T-helper 1 cell treated with Interleukin-12 subunit alpha and Interleukin-12 subunit beta and Interleukin-4 antibody, amounts not matched to agents 30 ng/mL and 1 ng/mL, for 36 hours (primary cell): ENCODE measurements around the gene RHOJ. TPM values are rescaled to one million over a fixed set of nuclear protein-coding genes. Genes with fewer than 3 reads are reported as not detected.
"Not testable (repeated sequence)": the region's sequence is repeated elsewhere in the genome, so short reads cannot be mapped to it uniquely, and the experiment has no call there.

Source experiments
- intact Hi-C: fragments of 100-400 bp; cut with micrococcal nuclease; formaldehyde crosslinking; loops from one replicate; pipeline ENCODE4 v1.15.1; 2024
- total RNA-seq: library from RNA; stranded (reverse); gene quantifications from 2 replicates; pipeline ENCODE4 v1.2.3, GENCODE V29; 2022

Gene RHOJ
- total RNA-seq, 1 donor from 2014 or later: not detected

DNA sequence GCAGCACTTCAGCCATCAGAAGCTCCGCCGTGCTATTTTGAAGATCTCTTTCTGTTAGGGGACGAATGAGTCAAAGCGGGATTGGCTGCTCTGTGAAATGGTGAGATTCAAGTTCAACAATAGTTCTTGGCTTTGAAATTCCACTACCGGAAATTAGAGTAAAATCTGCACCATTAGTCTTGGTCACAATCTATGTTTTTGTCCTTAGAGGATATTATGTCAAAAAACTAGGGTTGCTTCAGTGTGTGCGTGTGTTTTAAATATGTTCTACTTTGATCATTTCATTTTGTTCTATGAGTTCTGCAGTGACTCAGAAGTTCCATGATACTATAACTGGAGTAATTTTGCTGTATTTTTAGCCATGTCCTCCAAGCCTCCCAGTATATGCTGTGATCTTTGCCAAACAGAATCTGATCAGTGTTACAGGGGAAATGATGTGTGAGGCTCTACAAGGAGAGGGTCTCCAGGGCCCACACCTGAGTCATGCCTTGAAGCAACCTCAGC lies 91.9 kb downstream of the RHOJ start:
- intact Hi-C loops: no loop called here

DNA sequence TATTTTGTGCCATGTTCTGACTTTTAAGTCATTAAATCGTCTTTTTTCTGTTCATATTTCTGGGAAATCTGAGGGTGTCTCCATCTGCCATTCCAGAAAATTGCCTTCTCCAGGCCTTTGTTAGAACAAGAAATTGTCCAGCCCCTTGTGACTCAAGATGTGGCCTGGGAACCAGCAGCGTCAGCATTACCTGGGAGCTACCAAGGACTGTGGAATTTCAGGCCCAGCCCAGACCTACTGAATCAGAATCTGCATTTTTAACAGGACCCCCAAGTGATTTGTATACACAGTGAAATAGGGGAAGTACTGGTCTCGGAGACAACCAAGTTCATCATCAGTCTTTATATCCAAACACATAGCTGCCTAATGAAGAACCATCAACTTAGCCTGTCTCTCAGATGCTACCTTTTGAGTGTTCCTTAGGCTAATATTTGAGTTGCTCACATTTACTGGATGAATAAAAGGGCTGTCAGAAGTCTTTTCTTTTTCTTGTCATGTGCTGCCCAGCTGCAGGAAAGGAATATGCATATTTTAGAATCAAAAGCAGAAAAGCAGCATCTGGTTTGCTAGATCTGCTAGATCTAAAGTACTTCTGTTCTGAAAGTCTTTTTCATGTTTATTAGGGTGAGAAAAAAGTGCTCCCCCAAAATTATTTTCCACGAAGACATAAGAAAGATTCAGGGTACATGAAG lies 93.3 kb downstream of the RHOJ start:
- intact Hi-C loops: no loop called here

DNA sequence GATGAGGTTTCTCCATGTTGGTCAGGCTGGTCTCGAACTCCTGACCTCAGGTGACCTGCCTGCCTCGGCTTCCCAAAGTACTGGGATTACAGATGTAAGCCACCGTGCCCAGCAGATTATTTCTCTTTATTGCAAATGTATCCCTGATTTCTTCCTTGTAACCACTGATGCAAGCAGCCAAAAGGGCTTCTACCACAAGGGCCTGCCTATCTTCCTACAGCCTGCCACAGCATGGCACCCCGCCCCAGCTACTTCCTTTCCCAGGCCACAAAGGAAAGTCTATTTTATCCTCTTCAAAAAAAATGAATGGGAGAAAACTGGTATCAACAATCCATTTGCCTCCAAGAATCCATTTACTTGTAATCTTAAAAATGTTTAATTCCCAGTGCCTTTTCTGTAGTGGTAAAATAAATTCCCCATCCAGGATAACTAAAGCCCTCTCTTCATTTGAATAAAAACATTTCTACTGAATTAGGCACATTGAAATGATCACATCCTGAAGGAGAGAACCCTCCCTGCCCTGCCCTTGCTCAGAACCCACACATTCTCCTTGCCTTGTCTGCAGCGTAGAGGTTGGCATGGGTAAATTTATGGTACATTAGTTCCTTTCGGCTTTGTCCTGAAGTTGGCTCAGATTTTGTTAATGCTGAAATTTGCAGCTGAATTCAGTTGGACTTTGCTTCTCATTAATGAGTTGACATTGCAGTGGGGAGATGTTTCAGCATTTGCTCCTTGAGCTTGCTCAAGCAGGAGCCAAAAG lies 95.3 kb downstream of the RHOJ start:
- intact Hi-C loops: no loop called here

DNA sequence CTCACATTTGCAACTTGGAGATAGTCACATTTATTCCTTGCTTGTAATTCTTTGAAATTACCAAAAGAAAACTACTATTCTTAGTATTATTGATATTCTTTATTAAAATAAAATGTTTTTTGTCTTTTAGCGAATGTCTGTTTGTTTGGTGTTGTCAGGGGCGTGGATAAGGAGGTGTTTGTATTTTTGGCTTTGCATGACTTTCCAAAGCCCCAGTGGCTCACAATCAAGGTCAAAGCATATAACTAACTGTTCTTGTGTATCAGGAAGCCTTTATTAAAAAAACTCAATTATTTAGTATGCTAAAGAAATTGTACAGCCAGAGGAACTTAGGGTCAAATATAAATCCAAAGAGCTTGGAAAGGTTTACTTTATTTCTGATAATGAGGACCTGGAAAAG lies 96.6 kb downstream of the RHOJ start:
- intact Hi-C loops: no loop called here

DNA sequence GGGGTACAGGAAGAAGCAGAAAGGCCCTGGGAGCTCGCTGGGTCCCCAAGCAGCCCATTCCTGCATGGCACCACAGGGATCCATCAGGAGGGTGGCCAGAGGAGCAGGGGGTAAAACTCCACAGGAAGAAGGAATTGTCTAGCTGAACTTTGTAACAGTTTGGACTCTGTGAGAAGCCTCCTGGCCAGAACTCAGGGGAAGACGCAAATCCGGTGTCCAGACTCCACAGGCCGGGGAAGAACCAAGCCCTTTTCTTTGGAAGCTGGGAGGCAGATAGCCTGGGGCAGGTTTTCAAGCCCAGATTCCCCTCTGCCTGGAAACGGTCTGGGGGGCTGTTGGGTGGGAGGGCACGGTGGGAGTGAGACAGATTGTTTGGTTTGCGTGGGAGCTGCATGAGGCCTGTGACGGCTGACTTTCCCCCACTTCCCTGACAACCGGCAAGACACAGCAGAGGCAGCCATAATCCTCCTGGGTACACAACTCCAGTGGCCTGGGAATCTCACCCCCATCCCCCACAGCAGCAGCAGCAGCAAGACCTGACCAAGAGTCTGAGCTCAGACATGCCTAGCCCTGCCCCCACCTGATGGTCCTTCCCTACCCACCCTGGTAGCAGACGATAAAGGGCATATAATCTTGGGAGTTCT lies 97.8 kb downstream of the RHOJ start:
- intact Hi-C loops: no loop called here

DNA sequence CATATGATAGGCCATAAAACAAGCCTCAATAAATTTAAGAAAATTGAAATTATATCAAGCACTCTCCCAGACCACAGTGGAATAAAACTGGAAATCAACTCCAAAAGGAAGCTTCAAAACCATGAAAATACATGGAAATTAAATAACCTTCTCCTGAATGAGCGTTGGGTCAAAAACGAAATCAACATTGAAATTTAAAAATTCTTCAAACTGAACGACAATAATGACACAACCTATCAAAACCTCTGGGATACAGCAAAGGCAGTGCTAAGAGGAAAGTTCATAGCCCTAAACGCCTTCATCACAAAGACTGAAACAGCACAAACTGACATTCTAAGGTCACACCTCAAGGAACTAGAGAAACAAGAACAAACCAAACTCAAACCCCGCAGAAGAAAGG lies 100.2 kb downstream of the RHOJ start:
- intact Hi-C loops: not testable (repeated sequence)

DNA sequence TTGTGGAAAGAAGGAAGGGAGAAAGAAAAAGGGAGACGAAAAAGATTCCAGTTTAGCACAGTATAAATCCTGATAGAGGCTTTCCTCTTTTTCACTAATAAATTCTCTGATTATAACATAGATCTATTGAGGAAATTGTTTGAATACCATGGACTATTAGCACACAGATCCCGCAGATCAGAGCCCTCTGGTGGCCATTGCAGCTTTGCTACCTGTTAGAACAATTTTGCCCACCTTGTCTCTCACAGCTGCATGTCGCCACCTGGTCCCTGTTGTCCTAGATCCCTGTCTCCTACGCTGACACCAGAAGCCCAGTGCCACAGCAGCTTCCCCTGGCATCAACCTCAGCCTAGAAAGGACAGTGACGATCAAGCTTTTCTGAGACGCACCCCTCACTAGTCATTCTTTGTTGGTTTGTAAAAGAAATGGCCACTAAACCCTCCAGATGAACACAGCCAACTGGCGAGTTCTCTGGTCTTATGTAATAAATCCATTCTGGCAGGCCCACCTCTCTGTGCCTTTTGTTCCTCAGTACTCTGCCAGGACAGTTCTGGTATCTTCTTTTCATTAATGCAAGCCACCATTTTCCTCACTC lies 104.6 kb downstream of the RHOJ start:
- intact Hi-C loops: no loop called here

DNA sequence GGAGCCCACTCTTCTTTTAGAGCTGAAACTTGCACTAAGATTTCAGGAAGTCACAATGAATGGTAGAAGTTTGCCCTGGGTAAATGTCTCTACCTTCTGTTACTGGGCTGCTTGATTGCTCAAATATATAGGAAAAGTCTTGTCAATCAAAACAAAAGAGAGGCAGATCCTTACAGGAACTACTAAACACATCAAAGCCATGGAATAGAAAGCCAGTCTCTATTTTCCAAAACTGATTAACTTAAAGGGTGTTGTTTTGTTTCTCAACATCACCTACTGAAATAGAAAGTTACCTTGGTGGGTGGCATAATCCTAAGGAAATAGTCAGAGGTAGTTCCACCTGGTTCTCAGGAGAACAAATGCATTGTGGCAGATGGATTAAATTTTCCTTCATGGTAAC lies 114.6 kb downstream of the RHOJ start, which contains the start of gene GPHB5:
GPHB5 (minus strand) TSS at position 101 of the 400 bp plus-strand sequence. CDS start 1,086 bp downstream, outside the sequence.
- intact Hi-C loops: no loop called here

DNA sequence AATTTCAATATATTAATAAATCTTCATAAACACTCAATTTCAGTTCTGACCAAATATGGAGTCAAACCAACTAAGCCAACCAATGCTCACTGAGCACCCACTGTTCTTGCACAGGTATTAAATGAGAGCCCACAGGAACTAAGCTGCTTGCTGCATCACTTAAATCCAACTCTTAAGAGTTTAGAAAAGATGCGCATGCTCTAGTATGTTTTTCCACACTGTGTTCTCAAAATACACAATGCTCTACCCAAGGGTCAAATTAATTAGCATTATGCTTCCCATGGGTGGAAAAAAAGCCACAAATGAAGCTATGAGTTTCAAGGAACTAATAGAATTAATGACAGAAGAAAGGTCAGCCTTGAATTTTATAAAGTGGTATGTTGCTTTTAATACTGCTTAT lies 118.2 kb downstream of the RHOJ start:
- intact Hi-C loops: no loop called here

DNA sequence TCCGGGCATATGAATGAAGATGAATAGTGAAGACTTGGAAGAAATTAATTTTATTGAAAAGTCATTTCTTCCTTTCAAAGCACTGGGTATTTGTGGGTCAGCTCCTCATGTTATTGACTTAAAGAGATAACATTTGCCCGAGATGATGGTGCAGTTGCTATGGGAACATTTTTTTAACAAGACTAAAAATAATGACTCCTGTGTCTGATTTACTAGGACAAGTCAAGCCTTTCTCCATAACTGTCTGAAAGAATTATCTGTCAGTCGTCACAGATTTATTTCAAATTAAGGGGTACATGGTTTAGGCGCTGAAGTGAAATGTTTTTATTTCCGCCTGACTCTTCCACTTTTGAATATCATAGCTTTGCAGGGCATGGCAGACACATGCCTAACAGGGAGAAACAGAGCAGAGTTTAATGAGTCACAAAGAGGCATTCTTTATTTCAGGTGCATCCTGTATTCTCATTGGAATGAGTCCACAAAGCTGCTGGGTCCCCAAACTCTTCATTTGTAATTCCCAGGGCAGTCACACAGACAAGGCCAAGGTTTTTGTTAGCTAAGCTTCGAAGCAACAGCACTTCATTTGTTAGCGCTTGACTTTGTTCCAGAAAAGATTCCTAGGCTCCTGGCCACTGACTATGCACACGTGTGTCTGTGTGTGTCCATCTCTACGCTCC lies 118.8 kb downstream of the RHOJ start:
- intact Hi-C loops: no loop called here

DNA sequence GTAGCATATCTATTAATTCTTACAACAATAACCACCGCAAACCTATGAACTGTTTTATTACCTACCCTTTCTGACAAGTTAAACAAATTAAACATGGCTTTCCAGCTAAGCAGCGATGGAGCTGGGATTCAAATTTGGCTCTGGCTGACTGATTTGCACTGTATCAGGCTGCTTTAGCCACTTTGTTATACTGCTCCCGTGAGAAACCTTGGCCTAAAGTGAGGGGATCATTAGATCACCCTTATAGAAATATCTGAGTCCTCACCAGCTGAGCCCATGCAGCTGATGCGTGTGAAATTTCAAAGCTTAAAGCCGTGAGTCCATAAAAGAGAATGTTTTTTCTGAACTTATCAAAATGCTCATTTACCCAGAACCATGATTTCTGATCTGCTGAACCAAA lies 122.6 kb downstream of the RHOJ start:
- intact Hi-C loops: no loop called here

DNA sequence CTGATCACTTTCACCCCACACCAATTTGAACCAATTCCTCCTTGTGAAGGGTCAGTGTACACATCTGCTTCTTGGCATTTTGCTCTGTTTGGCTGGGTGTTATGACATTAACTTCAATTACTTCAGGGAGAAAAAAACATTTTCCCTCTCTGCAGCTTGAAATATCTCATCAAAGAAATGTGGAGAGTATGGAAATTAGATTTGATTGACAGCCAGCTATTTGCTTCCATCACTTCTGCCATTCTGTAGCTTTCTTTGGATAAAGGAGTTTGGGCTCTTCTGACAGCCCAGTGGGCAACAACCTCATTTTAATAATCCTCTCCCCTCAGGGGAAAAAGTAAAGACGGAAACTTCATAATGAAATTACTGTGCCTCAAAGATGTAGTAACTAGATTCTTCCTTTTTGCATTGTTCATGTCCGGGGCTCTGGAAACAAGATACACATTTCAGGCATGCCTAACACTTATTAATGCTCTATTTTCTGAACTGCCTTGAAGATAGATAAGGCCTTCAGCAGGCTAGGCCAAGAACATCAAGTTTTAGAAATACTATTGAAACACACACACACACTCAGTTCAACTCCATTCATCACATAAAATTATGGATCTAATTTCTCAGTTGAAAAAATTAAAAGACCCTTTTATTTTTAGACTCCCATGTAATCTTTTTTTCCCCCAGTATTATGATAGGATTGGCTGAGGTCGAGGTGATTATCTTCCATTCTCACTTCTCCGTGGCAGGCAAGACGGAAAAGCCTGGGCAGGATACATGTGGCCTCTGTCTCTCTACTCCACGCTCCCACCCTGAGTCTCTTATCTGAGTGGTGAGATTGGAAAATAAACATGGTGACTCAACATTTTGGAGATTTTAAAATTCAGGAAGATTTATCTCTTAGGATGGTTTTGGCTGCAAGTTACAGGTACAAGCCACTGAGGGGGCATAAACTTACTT lies 124.8 kb downstream of the RHOJ start:
- intact Hi-C loops: no loop called here

DNA sequence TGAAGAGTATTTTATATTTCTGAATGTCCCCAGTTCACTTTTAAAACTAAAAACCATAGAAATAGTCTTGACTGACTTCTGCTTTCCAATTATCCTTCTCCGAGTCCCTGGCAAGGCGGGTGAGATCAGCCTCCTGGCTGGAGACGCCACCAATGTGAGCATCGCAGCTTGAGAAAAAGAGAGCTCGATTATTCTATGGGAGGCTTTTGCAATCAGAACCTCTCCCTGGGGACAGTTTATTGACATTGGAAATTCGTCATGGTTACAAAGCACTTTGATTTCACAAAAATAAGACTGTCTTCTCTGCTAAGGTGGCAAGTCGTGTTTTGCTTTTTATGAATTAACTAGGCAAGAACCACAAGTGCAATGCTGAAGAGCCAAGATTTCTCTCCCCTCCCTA lies 138.1 kb downstream of the RHOJ start:
- intact Hi-C loops: no loop called here

Other genes with a start within 250 kb of the RHOJ start
- not detected in 2 replicates for gene KCNH5, start 159.0 kb upstream of the RHOJ start, total RNA-seq
- gene GPHB5, start 114.5 kb downstream of the RHOJ start, total RNA-seq: not detected in 2 replicates